ENCODE measurements around the gene BTBD16.

DNA sequence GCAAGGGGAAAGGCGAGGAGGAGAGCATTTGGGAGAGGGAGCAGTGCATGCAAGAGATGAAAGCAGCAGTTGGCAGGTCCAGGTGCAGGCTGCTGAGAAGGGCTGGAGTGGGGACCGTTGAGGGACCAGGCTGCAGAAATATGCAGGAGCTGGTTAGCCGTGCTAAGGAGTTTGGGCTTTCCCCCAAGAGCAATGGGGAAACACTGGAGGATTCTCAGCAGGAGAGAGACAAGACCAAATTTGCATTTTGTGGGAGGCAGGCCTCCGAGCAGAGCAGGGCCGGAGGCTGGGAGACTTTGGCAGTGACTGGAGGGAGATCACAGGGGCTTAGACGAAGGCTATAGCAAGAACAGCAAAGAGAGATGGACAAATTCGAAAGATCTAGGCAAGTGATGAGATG lies 11.8 kb downstream of the BTBD16 start:
- TF ChIP-seq POLR2A (IDR thresholded peaks at IDR 0.05; ENCODE audit: low read depth, low read length) (no peak), POLR2AphosphoS5 (IDR thresholded peaks at IDR 0.05; ENCODE audit: low read depth, low read length) (no peak)

All from GM12892 (cell line).